ENCODE results near the gene NME3. TPM values are rescaled to one million over a fixed set of nuclear protein-coding genes. Genes with fewer than 3 reads are reported as not detected.

Gene NME3
- polyA plus RNA-seq, 1 experiment: 15.6 TPM

DNA sequence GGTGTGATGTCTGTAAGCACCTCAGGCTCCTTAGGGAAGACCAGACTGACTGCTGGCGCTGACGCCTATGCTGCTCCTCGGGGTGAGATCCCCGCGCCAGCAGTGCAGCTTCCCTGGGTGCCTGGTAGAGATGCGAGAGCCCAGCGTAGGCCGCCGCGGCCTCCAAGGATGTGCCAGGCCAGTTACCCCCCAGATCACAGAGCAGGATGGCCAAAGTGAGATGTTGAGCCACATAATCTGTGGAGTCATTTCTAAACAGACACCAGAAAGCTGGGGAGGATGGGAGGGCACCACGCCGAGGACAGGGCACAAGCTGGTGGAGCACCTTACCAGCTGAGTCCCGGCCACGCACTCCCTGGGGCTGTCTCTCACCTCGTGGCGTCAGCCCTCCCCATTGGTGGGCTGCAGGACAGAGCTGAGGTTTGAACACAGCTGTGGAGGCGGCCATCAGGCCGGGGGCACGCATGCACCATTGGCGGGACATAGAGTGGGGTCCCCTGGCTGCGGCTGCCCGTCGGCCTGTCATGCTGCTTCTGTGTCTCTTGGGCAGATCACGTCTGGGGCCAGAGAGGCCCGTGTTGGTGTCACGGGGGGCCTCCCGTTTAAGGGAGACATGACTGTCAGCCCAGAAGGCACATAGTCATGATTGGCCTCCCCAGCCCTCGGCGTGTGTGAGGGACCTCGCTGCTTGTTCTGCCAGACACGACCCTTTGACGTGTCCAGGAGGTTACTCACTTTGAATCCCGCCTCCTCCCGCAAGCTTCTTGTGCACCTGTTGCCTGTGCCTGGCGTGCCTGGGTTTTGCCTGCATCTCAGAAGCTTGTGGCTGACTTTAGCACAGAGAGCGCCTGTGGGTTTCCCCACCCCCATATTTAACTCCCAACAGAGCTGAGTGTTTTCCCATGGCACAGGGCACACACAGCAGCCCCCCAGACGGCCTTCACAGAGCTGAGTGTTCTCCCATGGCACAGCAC is 43.4 kb downstream of the NME3 start:
- TF ChIP-seq, protein P1, sequence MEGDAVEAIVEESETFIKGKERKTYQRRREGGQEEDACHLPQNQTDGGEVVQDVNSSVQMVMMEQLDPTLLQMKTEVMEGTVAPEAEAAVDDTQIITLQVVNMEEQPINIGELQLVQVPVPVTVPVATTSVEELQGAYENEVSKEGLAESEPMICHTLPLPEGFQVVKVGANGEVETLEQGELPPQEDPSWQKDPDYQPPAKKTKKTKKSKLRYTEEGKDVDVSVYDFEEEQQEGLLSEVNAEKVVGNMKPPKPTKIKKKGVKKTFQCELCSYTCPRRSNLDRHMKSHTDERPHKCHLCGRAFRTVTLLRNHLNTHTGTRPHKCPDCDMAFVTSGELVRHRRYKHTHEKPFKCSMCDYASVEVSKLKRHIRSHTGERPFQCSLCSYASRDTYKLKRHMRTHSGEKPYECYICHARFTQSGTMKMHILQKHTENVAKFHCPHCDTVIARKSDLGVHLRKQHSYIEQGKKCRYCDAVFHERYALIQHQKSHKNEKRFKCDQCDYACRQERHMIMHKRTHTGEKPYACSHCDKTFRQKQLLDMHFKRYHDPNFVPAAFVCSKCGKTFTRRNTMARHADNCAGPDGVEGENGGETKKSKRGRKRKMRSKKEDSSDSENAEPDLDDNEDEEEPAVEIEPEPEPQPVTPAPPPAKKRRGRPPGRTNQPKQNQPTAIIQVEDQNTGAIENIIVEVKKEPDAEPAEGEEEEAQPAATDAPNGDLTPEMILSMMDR (IDR thresholded peaks at IDR 0.05; ENCODE audit: low read depth, low read length): no peak
- CTCF ChIA-PET: no interaction called here
- POLR2A ChIA-PET: no interaction called here
- Histone ChIP-seq H3K27me3 (ENCODE audit: control insufficient read depth, insufficient read depth, low read length) (no peaks in the 10 kb centered on the region), H3K4me3 (ENCODE audit: low read depth, low read length) (no peak overlapping the region), H3K27ac (ENCODE audit: low read depth, low read length) (no peak overlapping the region), H3K9me3 (ENCODE audit: control insufficient read depth, insufficient read depth, low read length) (no peaks in the 10 kb centered on the region; the same call in 1 of the 2 replicates)
- no peak for DNase-seq (ENCODE audit: low read depth, low spot score)

DNA sequence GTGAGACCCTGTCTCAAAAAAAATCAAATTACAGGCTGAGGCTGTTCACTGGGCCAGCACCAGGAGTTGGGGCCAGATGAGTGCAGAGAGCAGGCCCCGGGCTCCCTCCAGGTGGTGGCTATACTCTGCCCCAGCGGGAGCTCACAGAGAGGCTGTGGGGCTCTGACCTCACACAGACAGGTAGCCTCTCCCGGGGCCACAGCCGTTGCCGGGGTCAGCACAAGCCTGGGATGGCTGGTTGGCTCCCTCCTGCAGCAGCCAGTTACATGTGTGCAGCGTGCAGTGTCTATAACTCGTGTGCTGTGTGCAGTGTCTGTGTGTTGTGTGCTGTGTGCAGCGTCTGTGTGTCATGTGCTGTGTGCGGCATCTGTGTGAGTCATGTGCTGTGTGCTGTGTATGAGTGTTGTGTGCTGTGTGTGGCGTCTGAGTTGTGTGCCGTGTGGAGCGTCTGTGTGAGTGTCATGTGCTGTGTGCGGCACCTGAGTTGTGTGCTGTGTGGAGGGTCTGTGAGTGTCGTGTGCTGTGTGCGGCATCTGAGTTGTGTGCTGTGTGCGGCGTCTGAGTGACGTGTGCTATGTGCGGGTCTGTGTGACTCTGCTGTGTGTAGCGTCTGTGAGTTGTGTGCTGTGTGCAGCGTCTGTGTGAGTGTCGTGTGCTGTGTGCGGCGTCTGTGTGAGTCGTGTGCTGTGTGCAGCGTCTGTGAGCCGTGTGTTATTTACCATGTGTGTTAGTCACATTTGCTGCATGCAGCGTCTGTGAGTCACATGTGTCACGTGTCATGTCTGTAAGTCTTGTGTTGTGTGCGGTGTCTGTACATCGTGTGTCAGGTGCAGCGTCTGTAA is 44.5 kb downstream of the NME3 start:
- Histone ChIP-seq H3K4me3 (ENCODE audit: low read depth, low read length) (no peak overlapping the region), H3K27ac (ENCODE audit: low read depth, low read length) (no peak overlapping the region), H3K9me3 (ENCODE audit: control insufficient read depth, insufficient read depth, low read length) (no peaks in the 10 kb centered on the region; the same call in 1 of the 2 replicates), H3K27me3 (ENCODE audit: control insufficient read depth, insufficient read depth, low read length) (no peaks in the 10 kb centered on the region)
- CTCF ChIA-PET: interaction anchor here (1.0 kb wide), 1 partner anchor 21 kb away, joined by 5 read pairs; the partner anchor contains the start of gene MAPK8IP3
- DNase-seq (ENCODE audit: low read depth, low spot score): no peak
- POLR2A ChIA-PET: no interaction called here
- TF ChIP-seq, protein P1 (IDR thresholded peaks at IDR 0.05; ENCODE audit: low read depth, low read length): no peak

DNA sequence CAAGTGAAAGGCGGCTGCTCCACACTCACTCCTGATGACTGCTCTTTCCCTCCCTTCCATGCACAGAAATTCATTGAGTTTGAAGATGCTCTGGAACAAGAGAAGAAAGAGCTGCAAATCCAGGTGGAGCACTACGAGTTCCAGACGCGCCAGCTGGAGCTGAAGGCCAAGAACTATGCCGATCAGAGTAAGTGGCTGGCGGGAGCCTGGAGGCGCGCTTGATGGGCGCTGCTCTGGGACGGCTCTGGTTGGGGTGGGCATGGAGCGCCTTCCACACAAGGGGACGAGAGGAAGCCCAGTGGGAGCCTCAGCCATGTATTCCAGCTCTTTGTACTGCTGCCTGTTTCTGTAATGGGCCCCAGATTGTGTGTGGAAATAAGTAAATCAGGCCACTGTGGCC is 46.9 kb downstream of the NME3 start:
- DNase-seq (ENCODE audit: low read depth, low spot score): no peak
- ChIA-PET CTCF (interaction anchor here (0.6 to 1.9 kb wide), 5 partner anchors 9 to 285 kb away, joined by 3 to 10 read pairs (median 6); no protein-coding TSS in a partner anchor), POLR2A (no interaction called here)
- Histone ChIP-seq H3K27ac (ENCODE audit: low read depth, low read length) (no peak overlapping the region), H3K9me3 (ENCODE audit: control insufficient read depth, insufficient read depth, low read length) (no peaks in the 10 kb centered on the region; the same call in 1 of the 2 replicates), H3K4me3 (ENCODE audit: low read depth, low read length) (no peak overlapping the region), H3K27me3 (ENCODE audit: control insufficient read depth, insufficient read depth, low read length) (no peaks in the 10 kb centered on the region)
- TF ChIP-seq, protein P1 (IDR thresholded peaks at IDR 0.05; ENCODE audit: low read depth, low read length): no peak

DNA sequence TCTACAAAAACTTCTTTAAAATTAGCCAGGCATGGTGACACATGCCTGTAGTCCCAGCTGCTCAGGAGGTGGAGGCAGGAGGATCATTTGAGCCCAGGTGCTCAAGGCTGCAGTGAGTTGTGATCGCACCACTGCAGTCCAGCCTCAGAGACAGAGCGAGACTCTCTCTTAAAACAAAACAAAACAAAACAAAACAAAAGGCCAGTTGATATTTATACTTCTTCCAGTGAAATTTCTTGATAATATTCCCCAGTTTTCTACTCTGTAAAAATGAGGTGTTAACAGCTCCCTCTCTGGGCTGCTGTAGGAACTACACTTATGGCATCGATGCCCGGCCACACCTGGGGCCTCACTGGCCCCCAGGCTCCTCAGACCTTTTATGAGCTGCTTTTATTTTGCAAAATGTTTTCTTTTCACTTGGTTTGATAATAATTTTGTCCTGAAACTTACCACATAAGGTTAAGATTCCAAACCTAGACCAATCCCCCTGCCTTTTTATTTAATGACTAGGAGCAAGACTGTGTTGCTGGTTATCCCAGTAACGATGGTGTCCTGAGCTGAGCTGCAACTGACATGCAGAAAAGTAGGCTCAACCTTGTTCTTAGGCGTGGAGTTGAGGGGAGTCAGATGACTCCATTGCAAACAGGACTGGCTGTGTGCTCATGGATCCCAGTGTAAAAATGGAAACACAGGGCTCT is 47.7 kb downstream of the NME3 start:
- POLR2A ChIA-PET: interaction anchor here (1.0 kb wide), 1 partner anchor 69 kb away, joined by 3 read pairs; no protein-coding TSS in a partner anchor
- Histone ChIP-seq H3K4me3 (ENCODE audit: low read depth, low read length) (no peak overlapping the region), H3K27ac (ENCODE audit: low read depth, low read length) (peak overlapping the region; percentile 21), H3K9me3 (ENCODE audit: control insufficient read depth, insufficient read depth, low read length) (no peaks in the 10 kb centered on the region; the same call in 1 of the 2 replicates), H3K27me3 (ENCODE audit: control insufficient read depth, insufficient read depth, low read length) (no peaks in the 10 kb centered on the region)
- DNase-seq (ENCODE audit: low read depth, low spot score): no peak
- CTCF ChIA-PET: interaction anchor here (0.6 to 1.9 kb wide), 9 partner anchors 8 to 780 kb away, joined by 3 to 10 read pairs (median 5); partner anchors contain the start of genes NUBP2 and SPSB3
- TF ChIP-seq, protein P1 (IDR thresholded peaks at IDR 0.05; ENCODE audit: low read depth, low read length): peak; percentile 81

All from AG04450 (cell line).